Liver (tissue), 9 donors: ENCODE results near the gene PTPRN2. TPM values are rescaled to one million over a fixed set of nuclear protein-coding genes. Genes with fewer than 3 reads are reported as not detected.

Experiments used
- DNase-seq: peaks from one replicate; pipeline ENCODE4 v3.0.0-alpha.2; 2017; ENCODE audit warnings: low spot score
- H3K27ac ChIP-seq, 2 donors: one replicate each; pipeline ENCODE4 v1.7.0; 2013; ENCODE audit warnings: inconsistent platforms in 2 of 2, low read length in 2 of 2, control low read depth in 1 of 2, low read depth in 1 of 2, mild to moderate bottlenecking in 1 of 2
- H3K27me3 ChIP-seq, 4 donors: one replicate each; pipeline versions ENCODE4 v1.6.1 to v1.7.0; 2013; ENCODE audit warnings: low read length in 3 of 4, inconsistent platforms in 1 of 4, mild to moderate bottlenecking in 1 of 4, moderate library complexity in 1 of 4; ENCODE audit not compliant: control insufficient read depth in 4 of 4, insufficient read depth in 4 of 4
- H3K36me3 ChIP-seq, 4 donors: one replicate each; pipeline versions ENCODE4 v1.6.1 to v1.7.0; 2013; ENCODE audit warnings: low read length in 3 of 4, mild to moderate bottlenecking in 3 of 4, low read depth in 1 of 4, moderate library complexity in 1 of 4; ENCODE audit not compliant: control insufficient read depth in 4 of 4, insufficient read depth in 3 of 4
- H3K4me1 ChIP-seq, 4 donors: one replicate each; pipeline versions ENCODE4 v1.6.1 to v1.7.0; 2013; ENCODE audit warnings: low read length in 3 of 4, mild to moderate bottlenecking in 3 of 4, moderate library complexity in 1 of 4; ENCODE audit not compliant: control insufficient read depth in 4 of 4, insufficient read depth in 4 of 4
- H3K4me3 ChIP-seq, 3 donors: one replicate each; pipeline versions ENCODE4 v1.6.1 to v1.7.0; 2013; ENCODE audit warnings: low read length in 3 of 3, control low read depth in 1 of 3, low read depth in 1 of 3, mild to moderate bottlenecking in 1 of 3
- H3K9ac ChIP-seq, 2 donors: one replicate each; pipeline ENCODE4 v1.7.0; 2013; ENCODE audit warnings: low read length in 2 of 2, mild to moderate bottlenecking in 2 of 2, moderate library complexity in 2 of 2, control low read depth in 1 of 2, low read depth in 1 of 2
- H3K9me3 ChIP-seq, 4 donors: one replicate each; pipeline versions ENCODE4 v1.6.1 to v1.7.0; 2013; ENCODE audit warnings: low read length in 3 of 4; ENCODE audit not compliant: control insufficient read depth in 4 of 4
- CTCF ChIP-seq: fragments of 150-350 bp; IDR thresholded peaks from 2 replicates; pipeline ENCODE4 v1.5.1; 2017; ENCODE audit warnings: improper control_type of control experiment, low read depth, low read length; ENCODE audit not compliant: missing input control
- EGR1 ChIP-seq, 2 donors: IDR thresholded peaks; 2 replicates each; pipeline ENCODE4 v1.6.1; 2016 to 2018; ENCODE audit warnings: antibody characterized with exemption in 2 of 2, low read depth in 2 of 2
- FOXA1 ChIP-seq: IDR thresholded peaks from 2 replicates; pipeline ENCODE4 v1.6.1; 2016; ENCODE audit warnings: antibody characterized with exemption
- FOXA2 ChIP-seq: IDR thresholded peaks from 2 replicates; pipeline ENCODE4 v1.6.1; 2016; ENCODE audit warnings: antibody characterized with exemption
- GABPA ChIP-seq, 2 donors: IDR thresholded peaks in 1 of 2; conservative IDR thresholded peaks in 1 of 2; 2 replicates each; pipeline ENCODE4 v1.6.1; 2016; ENCODE audit warnings: antibody characterized with exemption in 2 of 2, mild to moderate bottlenecking in 1 of 2, moderate library complexity in 1 of 2
- HNF4A ChIP-seq, 2 donors: conservative IDR thresholded peaks; 2 replicates each; pipeline ENCODE4 v1.6.1; 2016; ENCODE audit warnings: antibody characterized with exemption in 2 of 2, mild to moderate bottlenecking in 2 of 2
- HNF4G ChIP-seq: IDR thresholded peaks from 2 replicates; pipeline ENCODE4 v1.6.1; 2016; ENCODE audit warnings: antibody characterized with exemption
- MAX ChIP-seq: IDR thresholded peaks from 2 replicates; pipeline ENCODE4 v1.6.1; 2016; ENCODE audit warnings: antibody characterized with exemption
- RAD21 ChIP-seq, 2 donors: IDR thresholded peaks; 2 replicates each; pipeline ENCODE4 v1.6.1; 2016; ENCODE audit warnings: antibody characterized with exemption in 2 of 2, mild to moderate bottlenecking in 2 of 2
- REST ChIP-seq: IDR thresholded peaks from 2 replicates; pipeline ENCODE4 v1.6.1; 2016; ENCODE audit warnings: antibody characterized with exemption, mild to moderate bottlenecking
- YY1 ChIP-seq: IDR thresholded peaks from 2 replicates; pipeline ENCODE4 v1.6.1; 2016; ENCODE audit warnings: antibody characterized with exemption, mild to moderate bottlenecking
- ZBTB33 ChIP-seq: IDR thresholded peaks from 2 replicates; pipeline ENCODE4 v1.6.1; 2016; ENCODE audit warnings: antibody characterized with exemption
- WGBS: extraction: QIAGEN DNeasy Blood & Tissue Kit; methylation state at CpG from one replicate; pipeline ENCODE4 v1.1.7; 2013; 5-methylcytosine and 5-hydroxymethylcytosine counted together
- polyA plus RNA-seq, 2 donors: library from polyadenylated mRNA; stranded (reverse) in 1 of 2; unstranded in 1 of 2; fragments of 200-250 nt in 1 of 2; fragments of >200 nt in 1 of 2; fragmentation: Nextera tagmentation in 1 of 2; extraction: Ambion mirVana in 1 of 2; gene quantifications; one replicate each; pipeline versions ENCODE4 v1.2.1 to v1.2.3, GENCODE V29; 2013 to 2015
- total RNA-seq, 2 donors: library from RNA; depleted of rRNA; stranded (reverse); fragments of >200 nt; gene quantifications; one replicate each; pipeline ENCODE4 v1.2.3, GENCODE V29; 2014
- donor health status: healthy.
- donor health status: healthy.
- donor health status: healthy.
- donor health status: healthy.
- donor health status: healthy.

The PTPRN2 gene
- total and polyA plus RNA-seq, 4 donors, result 0.75 to 1.9 (median 1.1) TPM

DNA sequence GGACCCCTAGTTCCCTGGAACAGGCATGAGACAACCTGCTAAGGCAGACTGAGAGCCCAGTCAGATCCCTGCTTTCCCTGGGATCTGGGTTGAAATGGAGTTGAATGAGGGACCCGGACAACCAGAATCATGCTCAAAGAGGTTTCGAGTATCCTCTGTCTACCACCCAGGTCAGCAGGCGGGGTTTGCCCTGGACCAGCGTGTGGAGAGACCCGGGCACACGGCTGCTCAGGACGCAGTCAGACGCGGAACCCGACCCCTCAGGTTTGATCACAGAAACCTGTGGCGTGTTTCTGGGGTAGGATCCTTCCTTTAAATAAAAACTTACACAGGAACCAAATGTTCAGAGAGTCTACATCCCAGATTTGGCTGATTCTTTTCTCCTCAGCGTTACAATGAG is 330.6 kb downstream of the PTPRN2 start:
- TF ChIP-seq FOXA1 (no peak), EGR1 (IDR thresholded peaks at IDR 0.05; ENCODE audit: low read depth in 2 of 2) (no peak), RAD21 (IDR thresholded peaks at IDR 0.05) (no peak), GABPA (IDR thresholded peaks at IDR 0.05 in 1 of 2, conservative IDR thresholded peaks at IDR 0.05 in 1 of 2) (no peak), REST (no peak), ZBTB33 (no peak), FOXA2 (no peak), YY1 (no peak)
- Histone ChIP-seq H3K9me3 (no peaks in the 10 kb centered on the region), H3K9ac (no peak overlapping the region), H3K4me3 (no peak overlapping the region), H3K36me3 (no peaks in the 10 kb centered on the region), H3K27ac (no peak overlapping the region), H3K4me1 (no peaks in the 10 kb centered on the region), H3K27me3 (no peaks in the 10 kb centered on the region)
- 95% methylated on average over 12 of the region's 12 CpGs for WGBS
- DNase-seq, result no peak

DNA sequence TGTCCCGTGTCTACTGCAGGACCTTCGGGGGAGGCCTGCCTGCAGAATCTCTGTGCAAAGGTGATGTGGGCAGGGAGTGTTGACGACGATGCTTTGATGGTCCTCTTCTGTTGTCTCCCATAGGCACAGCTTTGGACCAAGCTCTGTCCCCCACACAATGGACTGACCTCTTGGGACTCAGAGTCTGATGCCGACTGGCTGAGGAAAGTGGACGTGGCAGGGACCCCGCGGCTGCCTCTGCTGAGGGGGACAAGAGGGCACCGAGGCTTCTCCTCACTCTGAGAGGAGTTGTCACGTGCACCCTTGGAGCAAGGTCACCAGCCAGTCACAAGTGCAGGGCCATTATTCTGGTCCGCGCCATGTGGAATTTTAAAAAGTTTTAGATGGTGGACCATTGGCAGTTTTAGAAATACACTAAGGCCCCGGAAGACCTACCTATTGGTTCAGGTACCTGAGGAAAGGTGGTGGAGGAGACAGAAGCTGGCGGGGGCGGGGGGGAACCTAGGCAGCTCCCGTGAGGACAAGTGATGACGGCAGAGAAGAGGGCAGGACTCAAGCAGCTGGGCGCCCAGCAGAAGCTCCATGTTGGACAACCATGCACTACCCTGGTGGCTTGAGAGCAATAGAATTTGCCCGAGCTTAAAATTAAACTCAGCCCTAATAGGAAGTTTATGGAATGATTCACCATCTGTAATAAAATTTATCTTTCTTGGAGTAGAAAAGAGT is 331.4 kb downstream of the PTPRN2 start:
- H3K4me1 ChIP-seq, result no peaks in the 10 kb centered on the region
- H3K4me3 ChIP-seq, result no peak overlapping the region
- no peak overlapping the region for H3K27ac ChIP-seq
- TF ChIP-seq HNF4G, result no peak
- TF ChIP-seq HNF4A (conservative IDR thresholded peaks at IDR 0.05), result no peak
- no peak for TF ChIP-seq CTCF
- no peak for TF ChIP-seq RAD21 (IDR thresholded peaks at IDR 0.05)
- TF ChIP-seq FOXA1, result no peak
- TF ChIP-seq GABPA (IDR thresholded peaks at IDR 0.05 in 1 of 2, conservative IDR thresholded peaks at IDR 0.05 in 1 of 2), result no peak
- no peak for TF ChIP-seq MAX
- no peak for TF ChIP-seq ZBTB33
- H3K27me3 ChIP-seq, result no peaks in the 10 kb centered on the region
- H3K9ac ChIP-seq, result no peak overlapping the region
- DNase-seq, result no peak
- H3K9me3 ChIP-seq, result no peaks in the 10 kb centered on the region
- 91% methylated on average over 19 of the region's 19 CpGs for WGBS
- H3K36me3 ChIP-seq, result no peaks in the 10 kb centered on the region
